ENCODE data around the gene CXorf66. TPM values are rescaled to one million over a fixed set of nuclear protein-coding genes. Genes with fewer than 3 reads are reported as not detected.

Gene CXorf66
- total and polyA plus RNA-seq, 9 of the 15 experiments (the other 6 are each of a cell fraction or from before 2014, with no cell fraction given), result not detected

DNA sequence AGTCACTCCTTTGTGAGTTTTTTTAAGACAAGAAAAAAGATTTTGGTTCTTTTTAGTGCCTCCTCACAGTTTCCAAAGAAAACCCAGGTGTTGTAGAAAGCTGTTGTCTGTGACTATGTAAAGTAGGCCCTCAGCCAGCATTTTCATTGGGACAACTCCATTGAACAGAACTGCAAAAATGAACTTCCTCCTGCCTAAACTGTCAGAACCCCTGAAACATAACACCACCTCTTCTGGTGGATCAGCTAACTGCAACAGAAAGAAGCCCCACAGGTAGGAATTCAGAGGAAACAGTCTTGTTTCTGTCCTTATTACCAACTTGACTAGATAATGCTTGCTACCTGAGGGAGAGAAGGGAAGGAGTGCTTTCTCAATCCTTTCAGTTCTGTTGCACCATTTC, 29.1 kb downstream of the CXorf66 start:
- no peaks in the 10 kb centered on the region for H3K9me3 ChIP-seq (replicated peaks; ENCODE audit: control insufficient read depth, insufficient read depth, low read depth, low read length)
- ChIA-PET POLR2A (no interaction called here), CTCF (ENCODE audit: low intra/inter-chr PET ratio) (no interaction called here)
- no peak overlapping the region for H3K9ac ChIP-seq (ENCODE audit: insufficient read depth in 1 of 2, low read depth in 2 of 2, low read length in 2 of 2)
- FAIRE-seq, result no peak
- TF ChIP-seq, protein P1, sequence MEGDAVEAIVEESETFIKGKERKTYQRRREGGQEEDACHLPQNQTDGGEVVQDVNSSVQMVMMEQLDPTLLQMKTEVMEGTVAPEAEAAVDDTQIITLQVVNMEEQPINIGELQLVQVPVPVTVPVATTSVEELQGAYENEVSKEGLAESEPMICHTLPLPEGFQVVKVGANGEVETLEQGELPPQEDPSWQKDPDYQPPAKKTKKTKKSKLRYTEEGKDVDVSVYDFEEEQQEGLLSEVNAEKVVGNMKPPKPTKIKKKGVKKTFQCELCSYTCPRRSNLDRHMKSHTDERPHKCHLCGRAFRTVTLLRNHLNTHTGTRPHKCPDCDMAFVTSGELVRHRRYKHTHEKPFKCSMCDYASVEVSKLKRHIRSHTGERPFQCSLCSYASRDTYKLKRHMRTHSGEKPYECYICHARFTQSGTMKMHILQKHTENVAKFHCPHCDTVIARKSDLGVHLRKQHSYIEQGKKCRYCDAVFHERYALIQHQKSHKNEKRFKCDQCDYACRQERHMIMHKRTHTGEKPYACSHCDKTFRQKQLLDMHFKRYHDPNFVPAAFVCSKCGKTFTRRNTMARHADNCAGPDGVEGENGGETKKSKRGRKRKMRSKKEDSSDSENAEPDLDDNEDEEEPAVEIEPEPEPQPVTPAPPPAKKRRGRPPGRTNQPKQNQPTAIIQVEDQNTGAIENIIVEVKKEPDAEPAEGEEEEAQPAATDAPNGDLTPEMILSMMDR (IDR thresholded peaks at IDR 0.05 in 2 of 3, conservative IDR thresholded peaks at IDR 0.05 in 1 of 3; ENCODE audit: insufficient read depth in 2 of 3, low read depth in 1 of 3, low read length in 3 of 3), result peak in 2 of 3 experiments; percentile 10 to 27; a peak in 2 of 6 replicates
- TF ChIP-seq HIVEP1 (CRISPR knock-in tag; IDR thresholded peaks at IDR 0.05) (no peak), ZNF695 (CRISPR knock-in tag; IDR thresholded peaks at IDR 0.05) (no peak), ZNF133 (CRISPR knock-in tag; IDR thresholded peaks at IDR 0.05) (no peak), JUND (IDR thresholded peaks at IDR 0.05; ENCODE audit: borderline replicate concordance, low read depth, low read length) (no peak), JUND (tag; IDR thresholded peaks at IDR 0.05; ENCODE audit: borderline replicate concordance, low read depth, low read length) (no peak), FOS (IDR thresholded peaks at IDR 0.05; ENCODE audit: extremely low read depth, insufficient read length) (no peak), RAD21 (CRISPR knock-in tag; conservative IDR thresholded peaks at IDR 0.05 in 1 of 2, IDR thresholded peaks at IDR 0.05 in 1 of 2) (0 out of 4 replicates have a peak, but pooled peaks of 1 of the 2 experiments have one; percentile 4)
- TF ChIP-seq, protein P2, sequence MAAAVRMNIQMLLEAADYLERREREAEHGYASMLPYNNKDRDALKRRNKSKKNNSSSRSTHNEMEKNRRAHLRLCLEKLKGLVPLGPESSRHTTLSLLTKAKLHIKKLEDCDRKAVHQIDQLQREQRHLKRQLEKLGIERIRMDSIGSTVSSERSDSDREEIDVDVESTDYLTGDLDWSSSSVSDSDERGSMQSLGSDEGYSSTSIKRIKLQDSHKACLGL (CRISPR knock-in tag; IDR thresholded peaks at IDR 0.05; ENCODE audit: borderline replicate concordance, poor library complexity, severe bottlenecking), result no peak
- TF ChIP-seq, protein P3, sequence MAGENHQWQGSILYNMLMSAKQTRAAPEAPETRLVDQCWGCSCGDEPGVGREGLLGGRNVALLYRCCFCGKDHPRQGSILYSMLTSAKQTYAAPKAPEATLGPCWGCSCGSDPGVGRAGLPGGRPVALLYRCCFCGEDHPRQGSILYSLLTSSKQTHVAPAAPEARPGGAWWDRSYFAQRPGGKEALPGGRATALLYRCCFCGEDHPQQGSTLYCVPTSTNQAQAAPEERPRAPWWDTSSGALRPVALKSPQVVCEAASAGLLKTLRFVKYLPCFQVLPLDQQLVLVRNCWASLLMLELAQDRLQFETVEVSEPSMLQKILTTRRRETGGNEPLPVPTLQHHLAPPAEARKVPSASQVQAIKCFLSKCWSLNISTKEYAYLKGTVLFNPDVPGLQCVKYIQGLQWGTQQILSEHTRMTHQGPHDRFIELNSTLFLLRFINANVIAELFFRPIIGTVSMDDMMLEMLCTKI (IDR thresholded peaks at IDR 0.05; ENCODE audit: partially characterized antibody), result no peak
- TF ChIP-seq, protein P4, sequence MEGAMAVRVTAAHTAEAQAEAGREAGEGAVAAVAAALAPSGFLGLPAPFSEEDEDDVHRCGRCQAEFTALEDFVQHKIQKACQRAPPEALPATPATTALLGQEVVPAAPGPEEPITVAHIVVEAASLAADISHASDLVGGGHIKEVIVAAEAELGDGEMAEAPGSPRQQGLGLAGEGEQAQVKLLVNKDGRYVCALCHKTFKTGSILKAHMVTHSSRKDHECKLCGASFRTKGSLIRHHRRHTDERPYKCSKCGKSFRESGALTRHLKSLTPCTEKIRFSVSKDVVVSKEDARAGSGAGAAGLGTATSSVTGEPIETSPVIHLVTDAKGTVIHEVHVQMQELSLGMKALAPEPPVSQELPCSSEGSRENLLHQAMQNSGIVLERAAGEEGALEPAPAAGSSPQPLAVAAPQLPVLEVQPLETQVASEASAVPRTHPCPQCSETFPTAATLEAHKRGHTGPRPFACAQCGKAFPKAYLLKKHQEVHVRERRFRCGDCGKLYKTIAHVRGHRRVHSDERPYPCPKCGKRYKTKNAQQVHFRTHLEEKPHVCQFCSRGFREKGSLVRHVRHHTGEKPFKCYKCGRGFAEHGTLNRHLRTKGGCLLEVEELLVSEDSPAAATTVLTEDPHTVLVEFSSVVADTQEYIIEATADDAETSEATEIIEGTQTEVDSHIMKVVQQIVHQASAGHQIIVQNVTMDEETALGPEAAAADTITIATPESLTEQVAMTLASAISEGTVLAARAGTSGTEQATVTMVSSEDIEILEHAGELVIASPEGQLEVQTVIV (CRISPR knock-in tag; IDR thresholded peaks at IDR 0.05; ENCODE audit: borderline replicate concordance), result no peak
- intact Hi-C loops (cut with micrococcal nuclease) (loop anchor here (10.0 kb wide), 1 partner anchor 151 kb away; no protein-coding TSS in a partner anchor), in situ Hi-C loops (cut with MboI) (no loop called here)
- peak in 1 of 4 experiments; percentile 20 for DNase-seq (ENCODE audit: extremely low read depth in 1 of 4, low spot score in 3 of 4)
- no peaks in the 10 kb centered on the region for H4K20me1 ChIP-seq (replicated peaks; ENCODE audit: control insufficient read depth, insufficient read depth, low read length)
- no peak for ATAC-seq
- no peak overlapping the region for H3K27ac ChIP-seq (ENCODE audit: extremely low read depth, low read depth, low read length)
- no peak overlapping the region for H3K4me2 ChIP-seq (ENCODE audit: insufficient read depth, low read length)
- H3K9me1 ChIP-seq (ENCODE audit: control insufficient read depth, insufficient read depth, low read length), result no peaks in the 10 kb centered on the region
- H3K4me1 ChIP-seq (replicated peaks in 1 of 2; ENCODE audit: control insufficient read depth in 2 of 2, insufficient read depth in 2 of 2, low read length in 2 of 2), result peaks cover 2% of the 10 kb centered on the region in 2 experiments; a peak in 3 of 5 replicates
- BruUV-seq (replicated peaks), result no TSS peak
- no peaks in the 10 kb centered on the region for H3K27me3 ChIP-seq (ENCODE audit: control insufficient read depth in 2 of 2, insufficient read depth in 2 of 2, low read length in 2 of 2)
- no peaks in the 10 kb centered on the region for H3K36me3 ChIP-seq (ENCODE audit: control insufficient read depth, insufficient read depth, low read length)
- no peak overlapping the region for H3K4me3 ChIP-seq
- peaks cover 11% of the 10 kb centered on the region for H3K79me2 ChIP-seq (ENCODE audit: control insufficient read depth, insufficient read depth, low read length)
- no peak overlapping the region for H2AFZ ChIP-seq (ENCODE audit: low read depth, low read length)

All from K562 (cell line).